Liver (tissue), 9 donors: ENCODE data around the gene FAT1. TPM values are rescaled to one million over a fixed set of nuclear protein-coding genes. Genes with fewer than 3 reads are reported as not detected.

Source experiments
- DNase-seq: peaks from one replicate; pipeline ENCODE4 v3.0.0-alpha.2; 2017; ENCODE audit warnings: low spot score
- H3K27ac ChIP-seq, 2 donors: one replicate each; pipeline ENCODE4 v1.7.0; 2013; ENCODE audit warnings: inconsistent platforms in 2 of 2, low read length in 2 of 2, control low read depth in 1 of 2, low read depth in 1 of 2, mild to moderate bottlenecking in 1 of 2
- H3K27me3 ChIP-seq, 4 donors: one replicate each; pipeline versions ENCODE4 v1.6.1 to v1.7.0; 2013; ENCODE audit warnings: low read length in 3 of 4, inconsistent platforms in 1 of 4, mild to moderate bottlenecking in 1 of 4, moderate library complexity in 1 of 4; ENCODE audit not compliant: control insufficient read depth in 4 of 4, insufficient read depth in 4 of 4
- H3K36me3 ChIP-seq, 4 donors: one replicate each; pipeline versions ENCODE4 v1.6.1 to v1.7.0; 2013; ENCODE audit warnings: low read length in 3 of 4, mild to moderate bottlenecking in 3 of 4, low read depth in 1 of 4, moderate library complexity in 1 of 4; ENCODE audit not compliant: control insufficient read depth in 4 of 4, insufficient read depth in 3 of 4
- H3K4me1 ChIP-seq, 4 donors: one replicate each; pipeline versions ENCODE4 v1.6.1 to v1.7.0; 2013; ENCODE audit warnings: low read length in 3 of 4, mild to moderate bottlenecking in 3 of 4, moderate library complexity in 1 of 4; ENCODE audit not compliant: control insufficient read depth in 4 of 4, insufficient read depth in 4 of 4
- H3K4me3 ChIP-seq, 3 donors: one replicate each; pipeline versions ENCODE4 v1.6.1 to v1.7.0; 2013; ENCODE audit warnings: low read length in 3 of 3, control low read depth in 1 of 3, low read depth in 1 of 3, mild to moderate bottlenecking in 1 of 3
- H3K9ac ChIP-seq, 2 donors: one replicate each; pipeline ENCODE4 v1.7.0; 2013; ENCODE audit warnings: low read length in 2 of 2, mild to moderate bottlenecking in 2 of 2, moderate library complexity in 2 of 2, control low read depth in 1 of 2, low read depth in 1 of 2
- H3K9me3 ChIP-seq, 4 donors: one replicate each; pipeline versions ENCODE4 v1.6.1 to v1.7.0; 2013; ENCODE audit warnings: low read length in 3 of 4; ENCODE audit not compliant: control insufficient read depth in 4 of 4
- ATF3 ChIP-seq: IDR thresholded peaks from 2 replicates; pipeline ENCODE4 v1.6.1; 2016; ENCODE audit warnings: antibody characterized with exemption
- EGR1 ChIP-seq, 2 donors: IDR thresholded peaks; 2 replicates each; pipeline ENCODE4 v1.6.1; 2016 to 2018; ENCODE audit warnings: antibody characterized with exemption in 2 of 2, low read depth in 2 of 2
- FOXA1 ChIP-seq: IDR thresholded peaks from 2 replicates; pipeline ENCODE4 v1.6.1; 2016; ENCODE audit warnings: antibody characterized with exemption
- FOXA2 ChIP-seq: IDR thresholded peaks from 2 replicates; pipeline ENCODE4 v1.6.1; 2016; ENCODE audit warnings: antibody characterized with exemption
- GABPA ChIP-seq, 2 donors: IDR thresholded peaks in 1 of 2; conservative IDR thresholded peaks in 1 of 2; 2 replicates each; pipeline ENCODE4 v1.6.1; 2016; ENCODE audit warnings: antibody characterized with exemption in 2 of 2, mild to moderate bottlenecking in 1 of 2, moderate library complexity in 1 of 2
- HNF4A ChIP-seq, 2 donors: conservative IDR thresholded peaks; 2 replicates each; pipeline ENCODE4 v1.6.1; 2016; ENCODE audit warnings: antibody characterized with exemption in 2 of 2, mild to moderate bottlenecking in 2 of 2
- HNF4G ChIP-seq: IDR thresholded peaks from 2 replicates; pipeline ENCODE4 v1.6.1; 2016; ENCODE audit warnings: antibody characterized with exemption
- JUND ChIP-seq, 2 donors: IDR thresholded peaks; 2 replicates each; pipeline ENCODE4 v1.6.1; 2016; ENCODE audit warnings: antibody characterized with exemption in 2 of 2
- NR2F2 ChIP-seq: IDR thresholded peaks from 2 replicates; pipeline ENCODE4 v1.6.1; 2016; ENCODE audit warnings: antibody characterized with exemption
- RAD21 ChIP-seq, 2 donors: IDR thresholded peaks; 2 replicates each; pipeline ENCODE4 v1.6.1; 2016; ENCODE audit warnings: antibody characterized with exemption in 2 of 2, mild to moderate bottlenecking in 2 of 2
- REST ChIP-seq: IDR thresholded peaks from 2 replicates; pipeline ENCODE4 v1.6.1; 2016; ENCODE audit warnings: antibody characterized with exemption, mild to moderate bottlenecking
- RXRA ChIP-seq, 2 donors: IDR thresholded peaks; 2 replicates each; pipeline ENCODE4 v1.6.1; 2017 to 2018; ENCODE audit warnings: antibody characterized with exemption in 2 of 2, mild to moderate bottlenecking in 1 of 2
- SP1 ChIP-seq: IDR thresholded peaks from 2 replicates; pipeline ENCODE4 v1.6.1; 2018; ENCODE audit warnings: antibody characterized with exemption, mild to moderate bottlenecking
- TAF1 ChIP-seq: conservative IDR thresholded peaks from 2 replicates; pipeline ENCODE4 v1.6.1; 2016; ENCODE audit warnings: antibody characterized with exemption, mild to moderate bottlenecking
- YY1 ChIP-seq: IDR thresholded peaks from 2 replicates; pipeline ENCODE4 v1.6.1; 2016; ENCODE audit warnings: antibody characterized with exemption, mild to moderate bottlenecking
- ZBTB33 ChIP-seq: IDR thresholded peaks from 2 replicates; pipeline ENCODE4 v1.6.1; 2016; ENCODE audit warnings: antibody characterized with exemption
- WGBS: extraction: QIAGEN DNeasy Blood & Tissue Kit; methylation state at CpG from one replicate; pipeline ENCODE4 v1.1.7; 2013; 5-methylcytosine and 5-hydroxymethylcytosine counted together
- polyA plus RNA-seq, 2 donors: library from polyadenylated mRNA; stranded (reverse) in 1 of 2; unstranded in 1 of 2; fragments of 200-250 nt in 1 of 2; fragments of >200 nt in 1 of 2; fragmentation: Nextera tagmentation in 1 of 2; extraction: Ambion mirVana in 1 of 2; gene quantifications; one replicate each; pipeline versions ENCODE4 v1.2.1 to v1.2.3, GENCODE V29; 2013 to 2015
- total RNA-seq, 2 donors: library from RNA; depleted of rRNA; stranded (reverse); fragments of >200 nt; gene quantifications; one replicate each; pipeline ENCODE4 v1.2.3, GENCODE V29; 2014
- TF ChIP-seq, protein P1 (sequence below): fragments of 150-350 bp; IDR thresholded peaks from 2 replicates; pipeline ENCODE4 v1.5.1; 2017; ENCODE audit warnings: improper control_type of control experiment, low read depth, low read length; ENCODE audit not compliant: missing input control
- TF ChIP-seq, protein P2 (sequence below): IDR thresholded peaks from 2 replicates; pipeline ENCODE4 v1.6.1; 2016; ENCODE audit warnings: antibody characterized with exemption
- donor health status: healthy.
- donor health status: healthy.
- donor health status: healthy.
- donor health status: healthy.
- donor health status: healthy.

FAT1 gene
- total and polyA plus RNA-seq, 4 donors: 10.0 to 48.0 (median 30.0) TPM

DNA sequence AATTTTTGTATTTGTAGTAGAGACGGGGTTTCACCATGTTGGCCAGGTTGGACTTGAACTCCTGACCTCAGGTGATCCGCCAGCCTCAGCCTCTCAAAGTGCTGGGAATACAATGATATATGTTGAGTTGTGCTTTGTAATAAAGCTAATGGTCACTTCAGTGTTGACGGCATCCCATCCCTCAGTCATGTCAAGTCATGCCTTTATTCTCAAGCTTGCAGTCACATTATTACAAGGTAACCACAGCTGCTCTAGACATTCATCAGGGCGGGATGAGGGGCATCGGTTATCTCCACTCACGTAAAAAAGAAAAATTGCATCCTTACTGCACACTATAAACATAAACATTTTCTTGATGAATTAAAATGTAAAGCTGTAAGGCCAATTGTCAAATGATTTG, 12.8 kb upstream of the FAT1 start:
- no peaks in the 10 kb centered on the region for H3K36me3 ChIP-seq
- no peak for DNase-seq
- H3K9me3 ChIP-seq: no peaks in the 10 kb centered on the region
- H3K27ac ChIP-seq: no peak overlapping the region
- no peaks in the 10 kb centered on the region for H3K27me3 ChIP-seq
- no peak overlapping the region for H3K4me3 ChIP-seq
- H3K4me1 ChIP-seq: no peaks in the 10 kb centered on the region
- no peak overlapping the region for H3K9ac ChIP-seq
- TF ChIP-seq NR2F2: no peak
- TF ChIP-seq SP1: no peak
- TF ChIP-seq ATF3: no peak
- no peak for TF ChIP-seq FOXA2
- no peak for TF ChIP-seq EGR1 (IDR thresholded peaks at IDR 0.05; ENCODE audit: low read depth in 2 of 2)
- no peak for TF ChIP-seq YY1
- TF ChIP-seq JUND (IDR thresholded peaks at IDR 0.05): no peak
- TF ChIP-seq RAD21 (IDR thresholded peaks at IDR 0.05): no peak
- TF ChIP-seq, protein P1, sequence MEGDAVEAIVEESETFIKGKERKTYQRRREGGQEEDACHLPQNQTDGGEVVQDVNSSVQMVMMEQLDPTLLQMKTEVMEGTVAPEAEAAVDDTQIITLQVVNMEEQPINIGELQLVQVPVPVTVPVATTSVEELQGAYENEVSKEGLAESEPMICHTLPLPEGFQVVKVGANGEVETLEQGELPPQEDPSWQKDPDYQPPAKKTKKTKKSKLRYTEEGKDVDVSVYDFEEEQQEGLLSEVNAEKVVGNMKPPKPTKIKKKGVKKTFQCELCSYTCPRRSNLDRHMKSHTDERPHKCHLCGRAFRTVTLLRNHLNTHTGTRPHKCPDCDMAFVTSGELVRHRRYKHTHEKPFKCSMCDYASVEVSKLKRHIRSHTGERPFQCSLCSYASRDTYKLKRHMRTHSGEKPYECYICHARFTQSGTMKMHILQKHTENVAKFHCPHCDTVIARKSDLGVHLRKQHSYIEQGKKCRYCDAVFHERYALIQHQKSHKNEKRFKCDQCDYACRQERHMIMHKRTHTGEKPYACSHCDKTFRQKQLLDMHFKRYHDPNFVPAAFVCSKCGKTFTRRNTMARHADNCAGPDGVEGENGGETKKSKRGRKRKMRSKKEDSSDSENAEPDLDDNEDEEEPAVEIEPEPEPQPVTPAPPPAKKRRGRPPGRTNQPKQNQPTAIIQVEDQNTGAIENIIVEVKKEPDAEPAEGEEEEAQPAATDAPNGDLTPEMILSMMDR: no peak
- TF ChIP-seq HNF4G: no peak
- TF ChIP-seq REST: no peak
- TF ChIP-seq GABPA (IDR thresholded peaks at IDR 0.05 in 1 of 2, conservative IDR thresholded peaks at IDR 0.05 in 1 of 2): no peak
- no peak for TF ChIP-seq TAF1
- no peak for TF ChIP-seq RXRA (IDR thresholded peaks at IDR 0.05)
- TF ChIP-seq ZBTB33: no peak
- no peak for TF ChIP-seq FOXA1
- TF ChIP-seq, protein P2, sequence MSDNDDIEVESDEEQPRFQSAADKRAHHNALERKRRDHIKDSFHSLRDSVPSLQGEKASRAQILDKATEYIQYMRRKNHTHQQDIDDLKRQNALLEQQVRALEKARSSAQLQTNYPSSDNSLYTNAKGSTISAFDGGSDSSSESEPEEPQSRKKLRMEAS: no peak
- TF ChIP-seq HNF4A (conservative IDR thresholded peaks at IDR 0.05): no peak
- 94% methylated on average over 6 of the region's 6 CpGs for WGBS
